ENCODE measurements around the gene HIVEP1.

HIVEP1 gene

GRCh38 chr6:12012038-12012557 lies at the start of gene HIVEP1:
HIVEP1 (plus strand) TSS chr6:12012312; CDS start chr6:12015629, 3,317 bp downstream.
- DNase-seq: no peak

GRCh38 chr6:11963756-11964500 lies 48.2 kb upstream of the HIVEP1 start:
- no peak for DNase-seq

- no peak for DNase-seq
Measured at GRCh38 chr6:11964729-11965335, 47.3 kb upstream of the HIVEP1 start.

GRCh38 chr6:11965499-11965898 lies 46.6 kb upstream of the HIVEP1 start:
- DNase-seq: no peak

- DNase-seq: no peak
Measured at GRCh38 chr6:11968241-11968806, 43.8 kb upstream of the HIVEP1 start.

GRCh38 chr6:11969092-11969491 lies 43.0 kb upstream of the HIVEP1 start:
- DNase-seq: no peak

GRCh38 chr6:11970114-11970513 lies 42.0 kb upstream of the HIVEP1 start:
- no peak for DNase-seq

GRCh38 chr6:11971154-11971553 lies 41.0 kb upstream of the HIVEP1 start:
- DNase-seq: no peak

GRCh38 chr6:11972270-11972669 lies 39.8 kb upstream of the HIVEP1 start:
- DNase-seq: no peak

- no peak for DNase-seq
Measured at GRCh38 chr6:11972806-11973205, 39.3 kb upstream of the HIVEP1 start.

GRCh38 chr6:11973238-11973637 lies 38.9 kb upstream of the HIVEP1 start:
- DNase-seq: no peak

- no peak for DNase-seq
Measured at GRCh38 chr6:11974089-11974488, 38.0 kb upstream of the HIVEP1 start.

- DNase-seq: no peak
Measured at GRCh38 chr6:11975353-11975977, 36.6 kb upstream of the HIVEP1 start.

GRCh38 chr6:11976489-11976888 lies 35.6 kb upstream of the HIVEP1 start:
- DNase-seq: no peak

GRCh38 chr6:11977193-11977592 lies 34.9 kb upstream of the HIVEP1 start:
- no peak for DNase-seq

GRCh38 chr6:11977738-11978137 lies 34.4 kb upstream of the HIVEP1 start:
- no peak for DNase-seq

GRCh38 chr6:11978169-11978987 lies 33.7 kb upstream of the HIVEP1 start:
- no peak for DNase-seq

GRCh38 chr6:11979866-11980265 lies 32.2 kb upstream of the HIVEP1 start:
- no peak for DNase-seq

- no peak for DNase-seq
Measured at GRCh38 chr6:11983306-11983705, 28.8 kb upstream of the HIVEP1 start.

GRCh38 chr6:11987386-11987785 lies 24.7 kb upstream of the HIVEP1 start:
- no peak for DNase-seq

GRCh38 chr6:11989386-11989785 lies 22.7 kb upstream of the HIVEP1 start:
- DNase-seq: no peak

- DNase-seq: no peak
Measured at GRCh38 chr6:11992086-11992485, 20.0 kb upstream of the HIVEP1 start.
